Endothelial cell (in vitro differentiated cells): ENCODE measurements around the gene XRCC4. TPM values are rescaled to one million over a fixed set of nuclear protein-coding genes. Genes with fewer than 3 reads are reported as not detected.

Experiments used
- DNase-seq: peaks from one replicate; pipeline ENCODE4 v3.0.0; 2021; ENCODE audit warnings: low spot score
- H3K27ac Mint-ChIP-seq: one replicate; pipeline ENCODE4 v1.8.0; 2021; ENCODE audit warnings: mixed read lengths, inconsistent platforms; ENCODE audit not compliant: unreplicated experiment
- H3K27me3 Mint-ChIP-seq: one replicate; pipeline ENCODE4 v1.8.0; 2021; ENCODE audit warnings: mild to moderate bottlenecking, moderate library complexity, mixed read lengths, inconsistent platforms; ENCODE audit not compliant: unreplicated experiment
- H3K36me3 Mint-ChIP-seq: one replicate; pipeline ENCODE4 v1.8.0; 2021; ENCODE audit warnings: mild to moderate bottlenecking, low read depth, mixed read lengths, inconsistent platforms; ENCODE audit not compliant: unreplicated experiment
- H3K4me1 Mint-ChIP-seq: one replicate; pipeline ENCODE4 v1.8.0; 2021; ENCODE audit warnings: mild to moderate bottlenecking, mixed read lengths, inconsistent platforms; ENCODE audit not compliant: unreplicated experiment
- H3K4me3 Mint-ChIP-seq: one replicate; pipeline ENCODE4 v1.8.0; 2021; ENCODE audit warnings: mild to moderate bottlenecking, mixed read lengths, inconsistent platforms; ENCODE audit not compliant: unreplicated experiment
- H3K9me3 Mint-ChIP-seq: one replicate; pipeline ENCODE4 v1.8.0; 2021; ENCODE audit warnings: mixed read lengths, inconsistent platforms; ENCODE audit not compliant: unreplicated experiment
- CTCF ChIP-seq: fragments of 200-600 bp; sonication (generic); IDR thresholded peaks from one replicate; pipeline ENCODE4 v1.5.0; 2021; ENCODE audit warnings: antibody characterized with exemption; ENCODE audit not compliant: unreplicated experiment
- total RNA-seq: library from RNA; stranded (reverse); fragmentation: NEBNext Ultra II Directional; extraction: Animal tissue kit (Norgen Biotek cat#: 25700); gene quantifications from one replicate; pipeline ENCODE4 v1.2.1, GENCODE V29; 2021; ENCODE audit not compliant: unreplicated experiment

Gene XRCC4
- total RNA-seq, 1 donor from 2014 or later, result 6.8 TPM

GRCh38 chr5:83368319-83368718 is 291.0 kb downstream of the XRCC4 start:
- peaks cover 4% of the 10 kb centered on the region for H3K27me3 Mint-ChIP-seq
- no peak for DNase-seq
- no peak overlapping the region for H3K27ac Mint-ChIP-seq
- no peaks in the 10 kb centered on the region for H3K36me3 Mint-ChIP-seq
- no peak overlapping the region for H3K4me3 Mint-ChIP-seq
- H3K9me3 Mint-ChIP-seq, result no peaks in the 10 kb centered on the region
- no peaks in the 10 kb centered on the region for H3K4me1 Mint-ChIP-seq
- TF ChIP-seq CTCF, result no peak

GRCh38 chr5:83368835-83369234 is 291.5 kb downstream of the XRCC4 start:
- TF ChIP-seq CTCF, result no peak
- no peaks in the 10 kb centered on the region for H3K9me3 Mint-ChIP-seq
- peaks cover 4% of the 10 kb centered on the region for H3K27me3 Mint-ChIP-seq
- H3K36me3 Mint-ChIP-seq, result no peaks in the 10 kb centered on the region
- no peak overlapping the region for H3K4me3 Mint-ChIP-seq
- no peak overlapping the region for H3K27ac Mint-ChIP-seq
- no peak for DNase-seq
- H3K4me1 Mint-ChIP-seq, result no peaks in the 10 kb centered on the region

- H3K27me3 Mint-ChIP-seq, result peaks cover 5% of the 10 kb centered on the region
- no peak overlapping the region for H3K27ac Mint-ChIP-seq
- TF ChIP-seq CTCF, result no peak
- DNase-seq, result no peak
- H3K9me3 Mint-ChIP-seq, result no peaks in the 10 kb centered on the region
- H3K4me1 Mint-ChIP-seq, result no peaks in the 10 kb centered on the region
- no peaks in the 10 kb centered on the region for H3K36me3 Mint-ChIP-seq
- H3K4me3 Mint-ChIP-seq, result no peak overlapping the region
Measured at GRCh38 chr5:83370957-83371356, 293.6 kb downstream of the XRCC4 start.

- Mint-ChIP-seq H3K27ac (no peak overlapping the region), H3K36me3 (no peaks in the 10 kb centered on the region), H3K4me1 (no peaks in the 10 kb centered on the region), H3K9me3 (no peaks in the 10 kb centered on the region), H3K27me3 (peaks cover 3% of the 10 kb centered on the region), H3K4me3 (no peak overlapping the region)
- TF ChIP-seq CTCF, result no peak
- DNase-seq, result no peak
Measured at GRCh38 chr5:83371726-83372125, 294.4 kb downstream of the XRCC4 start.

GRCh38 chr5:83374547-83374946 is 297.2 kb downstream of the XRCC4 start:
- DNase-seq, result no peak
- Mint-ChIP-seq H3K36me3 (no peaks in the 10 kb centered on the region), H3K27ac (no peak overlapping the region), H3K4me3 (no peak overlapping the region), H3K27me3 (peaks cover 2% of the 10 kb centered on the region), H3K9me3 (no peaks in the 10 kb centered on the region), H3K4me1 (no peaks in the 10 kb centered on the region)
- no peak for TF ChIP-seq CTCF
